ENCODE results near the gene HNRNPA3. TPM values are rescaled to one million over a fixed set of nuclear protein-coding genes. Genes with fewer than 3 reads are reported as not detected.
A peak's percentile ranks its signal among the peaks of the same experiment; 100 is the strongest.

HNRNPA3 gene
- total and polyA plus RNA-seq, 10 of the 15 experiments (the other 5 are each of a cell fraction or from before 2014, with no cell fraction given), result 40.4 to 343 (median 206) TPM

- TF ChIP-seq ZNF687 (IDR thresholded peaks at IDR 0.05), result no peak; the same call in 1 of the 2 replicates
- peak; percentile 63 for TF ChIP-seq MXI1 (IDR thresholded peaks at IDR 0.05; ENCODE audit: low read depth, low read length)
- TF ChIP-seq CREB1 (IDR thresholded peaks at IDR 0.05; ENCODE audit: low read depth), result peak; percentile 87
- TF ChIP-seq ESRRA (IDR thresholded peaks at IDR 0.05; ENCODE audit: low read length), result peak; percentile 69; the same call in 1 of the 2 replicates
- TF ChIP-seq BACH1 (IDR thresholded peaks at IDR 0.05; ENCODE audit: borderline replicate concordance), result 0 out of 2 replicates have a peak, but pooled peaks have one; percentile 6
- peak; percentile 53; the same call in 1 of the 2 replicates for TF ChIP-seq TAF1 (IDR thresholded peaks at IDR 0.05; ENCODE audit: borderline replicate concordance, low read depth, low read length)
- TF ChIP-seq TBL1XR1 (IDR thresholded peaks at IDR 0.05; ENCODE audit: low read depth, low read length), result peak; percentile 69
- TF ChIP-seq E2F8 (IDR thresholded peaks at IDR 0.05; ENCODE audit: low read depth, partially characterized antibody), result peak; percentile 36
- peak; percentile 73 for TF ChIP-seq POLR2AphosphoS5 (IDR thresholded peaks at IDR 0.05; ENCODE audit: low read length)
- TF ChIP-seq NR2F1 (conservative IDR thresholded peaks at IDR 0.05), result peak; percentile 35; the same call in 1 of the 2 replicates
- peak; percentile 29 for TF ChIP-seq MYC (IDR thresholded peaks at IDR 0.05; ENCODE audit: insufficient read depth, insufficient read length, insufficient replicate concordance, low read length, severe bottlenecking)
- peak; percentile 92 for TF ChIP-seq MLLT1 (IDR thresholded peaks at IDR 0.05)
- TF ChIP-seq RB1 (IDR thresholded peaks at IDR 0.05; ENCODE audit: borderline replicate concordance), result 0 out of 2 replicates have a peak, but pooled peaks have one; percentile 50
- TF ChIP-seq TARDBP (IDR thresholded peaks at IDR 0.05; ENCODE audit: borderline replicate concordance), result 0 out of 2 replicates have a peak, but pooled peaks have one; percentile 64
- TF ChIP-seq SRF (IDR thresholded peaks at IDR 0.05; ENCODE audit: low read depth in 2 of 2, low read length in 2 of 2), result peak; percentile 67 to 92; a peak in 3 of 4 replicates
- 0 out of 2 replicates have a peak, but pooled peaks have one; percentile 40 for TF ChIP-seq JUND (IDR thresholded peaks at IDR 0.05; ENCODE audit: low read depth, low read length)
- TF ChIP-seq BHLHE40 (IDR thresholded peaks at IDR 0.05; ENCODE audit: borderline replicate concordance in 1 of 2, low read depth in 2 of 2, low read length in 1 of 2), result peak; percentile 50 to 74; a peak in 2 of 4 replicates
Observed at GRCh38 chr2:177264693-177265587, 52.3 kb downstream of the HNRNPA3 start, which contains the start of gene NFE2L2 (continued).
